GM23248 (cell line): ENCODE results near the gene WDR70.

Source experiments
- EZH2 ChIP-seq: fragments of 200-600 bp; sonication (generic); IDR thresholded peaks from 2 replicates; pipeline ENCODE4 v1.6.1; 2018; ENCODE audit warnings: antibody characterized with exemption, mild to moderate bottlenecking; ENCODE audit not compliant: insufficient read depth, poor library complexity, severe bottlenecking
- EZH2phosphoT487 ChIP-seq: fragments of 200-600 bp; sonication (generic); IDR thresholded peaks from 2 replicates; pipeline ENCODE4 v1.6.1; 2018; ENCODE audit warnings: antibody characterized with exemption, moderate library complexity, mild to moderate bottlenecking, low read depth; ENCODE audit not compliant: insufficient read depth

DNA sequence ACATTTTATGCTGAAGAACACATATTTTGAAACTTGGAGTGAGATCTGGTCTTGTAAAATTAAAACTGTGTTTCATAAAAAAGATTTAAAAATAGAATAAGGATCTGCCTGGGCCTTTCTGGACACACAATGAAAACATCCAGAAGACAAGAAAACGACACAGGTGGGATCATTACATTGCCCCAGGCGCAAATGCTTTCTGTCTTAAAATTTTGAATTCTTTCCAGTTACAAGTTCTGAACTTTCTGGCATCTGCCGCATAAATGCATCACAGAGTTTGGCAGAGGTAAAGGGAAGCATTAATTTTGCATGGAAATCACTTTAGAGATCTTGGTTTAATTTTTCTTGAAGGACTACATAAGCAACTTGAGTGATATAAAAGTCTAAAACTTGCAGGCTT lies 219.6 kb downstream of the WDR70 start:
- TF ChIP-seq EZH2 (no peak), EZH2phosphoT487 (no peak)
